Activated T-cell treated with anti-CD3 and anti-CD28 coated beads, Interleukin-2, amount 50 U/mL, for 48 hours (primary cell): Measurements from ENCODE around the gene WRAP73.
A peak's percentile ranks its signal among the peaks of the same experiment; 100 is the strongest.

Experiments
- DNase-seq, 2 experiments: peaks; one replicate each; pipeline ENCODE4 v3.0.0-alpha.2; 2020

Gene WRAP73, protein sequence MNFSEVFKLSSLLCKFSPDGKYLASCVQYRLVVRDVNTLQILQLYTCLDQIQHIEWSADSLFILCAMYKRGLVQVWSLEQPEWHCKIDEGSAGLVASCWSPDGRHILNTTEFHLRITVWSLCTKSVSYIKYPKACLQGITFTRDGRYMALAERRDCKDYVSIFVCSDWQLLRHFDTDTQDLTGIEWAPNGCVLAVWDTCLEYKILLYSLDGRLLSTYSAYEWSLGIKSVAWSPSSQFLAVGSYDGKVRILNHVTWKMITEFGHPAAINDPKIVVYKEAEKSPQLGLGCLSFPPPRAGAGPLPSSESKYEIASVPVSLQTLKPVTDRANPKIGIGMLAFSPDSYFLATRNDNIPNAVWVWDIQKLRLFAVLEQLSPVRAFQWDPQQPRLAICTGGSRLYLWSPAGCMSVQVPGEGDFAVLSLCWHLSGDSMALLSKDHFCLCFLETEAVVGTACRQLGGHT

DNA sequence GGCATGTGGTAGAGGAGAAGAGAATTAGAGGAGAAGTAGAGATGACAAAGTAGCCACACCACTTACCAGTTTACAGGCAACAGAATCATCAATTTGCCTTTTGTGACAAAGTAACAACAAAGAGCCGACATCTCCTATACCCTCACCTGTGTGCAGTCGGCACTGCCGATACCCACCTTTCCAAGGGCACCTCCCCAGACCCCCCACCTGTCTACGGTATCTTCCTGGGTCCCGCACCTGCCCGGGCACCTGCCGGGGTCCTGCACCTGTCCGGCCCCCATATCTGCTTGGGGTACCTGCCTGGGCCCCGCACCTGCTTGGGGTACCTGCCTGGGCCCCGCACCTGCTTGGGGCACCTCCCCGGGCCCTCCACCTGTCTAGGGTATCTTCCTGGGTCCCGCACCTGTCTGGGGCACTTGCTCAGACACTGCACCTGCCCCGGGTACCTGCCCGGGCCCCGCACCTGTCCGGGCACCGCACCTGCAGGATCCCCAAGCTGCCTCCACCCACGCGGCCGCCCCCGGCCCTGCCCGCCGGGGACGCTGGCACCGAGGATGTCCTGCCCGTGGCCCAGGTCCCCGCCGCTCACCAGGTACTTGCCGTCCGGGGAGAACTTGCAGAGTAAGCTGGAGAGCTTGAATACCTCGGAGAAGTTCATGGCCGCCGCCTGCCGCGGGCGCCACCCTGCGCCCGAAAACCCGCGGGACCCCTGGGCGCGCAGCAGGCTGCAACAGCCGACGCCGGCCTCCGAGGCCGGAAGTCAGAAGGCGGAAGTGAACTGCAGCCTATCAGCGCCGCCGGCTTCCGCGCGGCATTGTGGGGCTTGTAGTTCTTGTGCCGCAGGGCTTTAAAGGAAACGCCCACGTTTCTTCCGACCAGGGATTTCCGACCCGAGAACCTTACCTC, at the start of gene WRAP73:
Gene WRAP73, minus strand, starts transcription at position 762 of the 906 bp plus-strand sequence. Its CDS starts 104 bp downstream, at position 658.
- peak; percentile 87 to 92 for DNase-seq

DNA sequence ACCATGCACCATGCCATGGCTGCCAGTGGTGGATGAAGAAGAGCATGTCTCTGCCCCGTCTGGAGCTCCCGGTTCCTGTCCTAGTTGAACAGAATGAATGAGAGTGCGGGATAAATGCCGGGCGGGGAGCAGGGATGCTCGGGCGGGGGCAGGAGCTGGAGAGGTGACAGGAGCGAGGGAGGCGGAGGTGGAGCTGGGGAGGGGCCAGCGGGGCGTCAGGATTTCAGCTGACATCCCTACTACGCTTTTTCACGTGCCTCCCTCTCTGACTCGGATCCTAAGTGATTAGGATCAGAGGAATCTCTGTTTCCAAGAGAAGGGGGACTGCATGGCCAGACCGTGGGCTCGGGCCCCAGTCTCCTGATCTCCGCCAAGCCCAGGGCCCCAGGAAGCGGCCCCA, 49.7 kb upstream of the WRAP73 start:
- DNase-seq, result no peak

DNA sequence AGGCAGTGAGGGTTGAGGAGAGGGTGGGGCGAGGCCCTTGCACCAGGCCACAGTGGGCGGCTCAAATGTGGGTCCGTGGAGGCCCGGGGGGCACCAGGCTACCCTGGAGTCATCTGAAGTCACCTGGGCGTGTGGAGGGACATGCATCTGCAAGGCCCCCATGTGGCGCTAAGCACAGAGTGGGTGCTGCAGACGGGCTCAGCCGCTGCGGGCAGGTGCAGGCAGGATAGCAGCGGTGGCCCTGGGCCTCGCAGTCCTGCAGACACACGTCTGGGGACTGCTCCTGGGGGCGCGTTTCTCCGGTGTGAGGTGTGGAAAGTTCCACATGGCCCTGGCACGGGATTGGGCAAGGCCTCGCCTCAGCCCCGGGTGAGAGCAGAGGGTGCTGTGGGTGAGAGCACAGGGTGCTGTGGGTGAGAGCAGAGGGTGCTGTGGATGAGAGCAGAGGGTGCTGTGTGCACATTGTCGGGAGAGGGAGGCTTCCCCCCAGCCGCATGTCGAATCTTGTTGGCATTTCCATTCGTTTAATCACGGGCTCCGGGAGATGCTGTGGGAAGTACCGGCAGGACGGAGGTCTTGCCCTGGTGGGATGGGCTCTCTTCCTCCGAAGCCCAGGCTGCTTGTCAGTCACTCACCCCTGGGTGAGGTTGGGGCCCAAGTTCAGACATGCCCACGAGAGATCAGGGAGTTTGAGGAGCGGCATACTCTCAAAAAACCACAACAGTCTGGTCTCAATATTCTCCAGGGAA, 48.9 kb upstream of the WRAP73 start:
- no peak for DNase-seq

DNA sequence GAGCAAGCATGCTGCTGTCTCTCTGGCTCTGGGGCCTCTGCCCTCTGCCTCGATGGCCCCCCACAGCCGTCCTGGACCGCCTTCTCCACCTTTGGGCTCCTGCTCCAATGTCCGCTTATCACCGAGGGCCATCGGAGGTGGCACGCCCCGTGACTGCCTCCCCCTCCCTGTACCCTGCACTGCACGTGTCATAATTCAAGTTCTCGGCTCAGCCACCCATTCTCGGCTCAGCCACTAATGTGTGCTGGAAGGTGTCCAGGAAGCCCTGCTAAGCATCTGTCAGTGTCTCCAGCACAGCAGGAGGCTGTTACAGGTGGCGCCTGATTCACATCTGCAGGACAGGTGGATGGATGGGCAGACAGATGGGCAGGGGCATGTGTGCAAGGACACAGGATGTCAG, 47.9 kb upstream of the WRAP73 start:
- DNase-seq, result no peak

DNA sequence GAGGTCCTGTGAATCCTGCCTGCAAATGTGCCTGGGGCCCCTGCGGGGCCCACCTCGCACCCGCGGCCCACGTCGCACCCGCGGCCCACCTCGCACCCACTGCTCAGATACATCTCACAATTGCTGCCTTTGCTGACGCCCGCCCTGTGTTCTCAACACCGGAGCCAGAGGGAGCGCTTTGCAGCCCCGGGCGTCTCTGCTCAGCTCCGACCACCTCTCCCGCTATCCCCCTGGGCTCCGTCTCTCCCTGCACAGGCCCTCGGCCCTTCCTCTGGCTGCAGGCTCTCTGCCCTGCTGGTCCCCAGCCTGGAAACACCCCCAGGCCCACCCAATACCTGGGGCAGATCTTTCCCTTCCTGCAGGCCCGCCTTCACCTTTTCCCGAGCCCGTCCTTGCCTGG, 47.2 kb upstream of the WRAP73 start:
- DNase-seq, result no peak

DNA sequence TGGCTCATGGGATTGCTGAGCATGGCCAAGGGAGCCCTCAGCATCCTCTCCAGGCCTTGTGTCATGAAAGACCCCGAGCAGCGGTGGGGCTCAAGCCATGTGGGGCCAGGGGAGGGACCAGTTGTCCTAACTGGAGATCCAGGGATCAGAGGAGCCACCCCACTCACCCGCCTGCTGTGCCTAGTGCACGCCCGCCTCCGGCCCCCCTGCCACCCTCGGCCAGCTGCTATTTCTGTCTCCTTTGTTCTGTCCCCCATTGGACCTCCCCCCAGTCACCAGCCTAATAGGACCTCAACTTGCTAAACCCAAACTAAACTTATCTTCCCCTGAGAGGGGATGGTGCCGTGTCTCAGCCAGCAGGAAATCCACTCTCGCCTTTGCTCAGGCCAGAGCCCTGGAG, 46.8 kb upstream of the WRAP73 start:
- no peak for DNase-seq

DNA sequence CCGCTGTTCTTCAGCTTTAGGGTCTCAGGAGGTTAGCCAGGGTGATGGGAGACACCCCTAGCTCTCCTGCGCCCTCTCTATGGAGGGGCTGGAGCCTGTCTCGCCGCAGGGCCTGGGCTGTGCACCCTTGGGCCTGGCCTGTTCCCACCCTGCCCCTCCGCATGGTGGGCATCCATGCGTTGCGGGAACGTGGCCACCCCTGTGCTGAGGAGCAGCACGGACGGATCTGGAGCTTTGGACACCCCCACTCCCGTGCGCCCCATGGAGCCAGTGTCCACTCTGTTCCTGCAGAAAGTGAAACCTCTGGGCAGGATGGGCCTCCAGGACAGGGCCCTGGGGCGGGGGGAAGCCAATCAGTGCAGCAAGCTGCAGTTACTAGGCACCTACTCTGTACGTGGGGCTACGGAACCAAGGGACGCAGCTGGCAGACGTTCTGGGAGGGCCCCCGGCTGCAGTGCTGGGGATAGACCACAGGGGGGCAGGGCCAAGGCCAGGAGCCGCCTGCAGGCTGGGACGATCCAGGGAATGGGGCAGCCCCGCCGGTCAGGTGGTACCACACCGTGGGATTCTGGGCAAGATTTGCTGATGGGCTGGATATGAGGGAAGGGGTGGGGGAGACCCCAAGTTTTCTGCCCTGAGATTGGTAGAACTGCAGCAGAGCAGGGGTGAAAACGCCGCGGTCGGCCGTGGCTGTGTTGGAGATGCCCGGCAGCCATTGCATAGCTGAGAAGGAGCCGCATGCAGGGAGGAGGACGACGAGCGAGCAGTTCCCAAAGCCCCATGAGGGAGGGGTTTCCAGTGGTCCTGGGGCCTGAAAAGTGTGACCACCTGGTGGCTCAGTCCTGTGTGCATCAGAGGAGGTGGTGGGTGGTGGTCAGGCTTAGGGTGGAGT, 45.7 kb upstream of the WRAP73 start:
- DNase-seq, result peak; percentile 39 to 53

DNA sequence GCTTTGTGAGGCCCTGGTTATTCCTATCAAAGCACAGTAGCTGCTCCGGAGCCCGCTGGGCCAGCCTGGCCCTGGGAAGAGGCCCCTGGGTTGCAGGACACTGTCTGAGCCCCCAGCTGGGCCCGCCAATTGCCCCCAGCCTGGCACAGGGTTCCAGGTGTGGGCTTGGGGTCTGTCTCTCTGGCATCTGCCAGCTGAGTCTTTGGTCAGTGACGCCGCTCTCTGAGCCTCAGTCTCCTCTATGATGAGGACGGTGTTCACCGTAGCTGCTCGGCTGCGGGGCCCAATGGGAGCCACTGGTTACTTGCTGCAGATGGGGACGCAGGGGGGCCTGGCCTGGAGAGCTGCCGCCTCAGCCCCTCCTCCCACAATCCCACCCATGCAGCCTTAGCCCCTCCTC, 43.4 kb upstream of the WRAP73 start:
- DNase-seq, result no peak

DNA sequence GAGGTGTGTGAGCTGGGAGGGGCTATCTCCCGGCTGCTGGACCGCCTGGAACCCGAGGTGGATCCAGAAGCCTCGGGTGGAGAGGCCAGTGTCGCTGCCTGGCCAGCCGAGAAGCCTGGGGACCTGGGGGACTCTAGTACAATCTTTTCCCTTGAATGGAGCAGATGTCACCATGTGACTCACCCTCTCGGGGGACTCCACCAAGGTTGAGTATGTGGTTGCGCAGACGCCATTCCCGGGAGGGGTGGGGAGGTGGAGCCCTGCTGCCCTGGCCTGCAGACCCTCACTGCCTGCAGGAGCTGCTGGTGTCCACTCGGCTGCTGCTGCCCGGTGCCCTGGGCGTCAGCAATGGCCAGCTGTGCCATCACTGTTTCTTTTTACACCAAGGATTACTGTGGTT, 42.7 kb upstream of the WRAP73 start:
- no peak for DNase-seq

DNA sequence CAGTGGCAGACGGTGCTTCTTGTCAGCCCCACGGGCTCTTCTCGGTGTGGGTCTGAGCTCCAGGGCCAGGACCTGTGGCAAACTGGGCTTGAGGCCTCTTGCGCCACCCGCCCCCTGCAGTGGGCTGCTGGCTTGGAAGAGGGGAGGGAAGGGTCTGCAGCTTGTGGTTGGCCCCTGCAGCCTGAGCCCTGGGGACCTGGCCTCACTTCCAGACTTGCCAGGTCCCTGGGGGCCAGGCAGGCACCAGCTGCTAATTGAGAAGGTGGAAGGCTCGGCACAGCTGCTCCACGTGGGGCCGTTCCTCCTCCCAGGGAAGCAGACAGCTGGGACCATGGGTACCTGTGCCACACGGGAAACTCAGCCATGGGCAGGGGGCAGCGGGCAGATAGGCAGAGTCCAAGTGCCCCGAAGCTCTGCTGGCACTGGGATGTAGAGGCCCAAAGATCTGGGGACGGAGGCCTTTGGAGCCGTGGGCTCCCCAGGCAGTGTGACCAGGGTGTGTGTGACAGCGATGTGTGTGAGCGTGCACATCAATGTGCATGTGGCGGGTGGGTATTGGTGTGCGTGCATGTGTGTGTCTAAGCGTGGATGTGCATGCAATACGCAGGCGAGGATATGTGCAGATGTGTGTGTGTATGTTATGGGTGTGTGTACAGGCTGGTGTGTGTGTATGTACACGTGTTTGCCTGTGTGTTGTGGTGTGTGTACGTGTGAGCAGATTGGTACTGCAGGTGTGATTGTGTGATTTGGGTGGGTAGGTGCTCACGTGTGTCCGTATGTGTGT, 41.7 kb upstream of the WRAP73 start:
- no peak for DNase-seq

DNA sequence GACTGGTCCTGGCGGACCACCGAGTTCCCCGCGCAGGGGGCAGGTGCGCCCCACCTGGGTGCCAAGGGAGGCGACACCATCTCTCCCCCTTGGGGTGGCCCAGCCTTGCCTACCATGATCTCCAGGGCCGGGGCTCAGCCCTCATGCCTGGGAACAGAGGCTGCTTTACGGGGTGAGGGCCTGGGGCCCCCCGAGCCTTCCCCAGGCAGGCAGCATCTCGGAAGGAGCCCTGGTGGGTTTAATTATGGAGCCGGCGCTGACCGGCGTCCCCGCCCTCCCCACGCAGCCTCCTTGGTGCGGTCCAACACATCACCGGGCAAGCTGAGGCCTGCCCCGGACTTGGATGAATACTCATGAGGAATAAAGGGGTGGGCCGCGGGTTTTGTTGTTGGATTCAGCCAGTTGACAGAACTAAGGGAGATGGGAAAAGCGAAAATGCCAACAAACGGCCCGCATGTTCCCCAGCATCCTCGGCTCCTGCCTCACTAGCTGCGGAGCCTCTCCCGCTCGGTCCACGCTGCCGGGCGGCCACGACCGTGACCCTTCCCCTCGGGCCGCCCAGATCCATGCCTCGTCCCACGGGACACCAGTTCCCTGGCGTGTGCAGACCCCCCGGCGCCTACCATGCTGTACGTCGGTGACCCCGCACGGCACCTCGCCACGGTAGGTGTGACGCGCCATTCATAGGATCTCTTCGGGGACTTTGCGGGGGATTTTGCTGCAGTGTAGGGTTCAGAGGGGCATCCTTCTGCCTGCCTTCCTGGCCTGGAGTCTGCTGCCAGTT, 40.6 kb upstream of the WRAP73 start:
- DNase-seq, result no peak

DNA sequence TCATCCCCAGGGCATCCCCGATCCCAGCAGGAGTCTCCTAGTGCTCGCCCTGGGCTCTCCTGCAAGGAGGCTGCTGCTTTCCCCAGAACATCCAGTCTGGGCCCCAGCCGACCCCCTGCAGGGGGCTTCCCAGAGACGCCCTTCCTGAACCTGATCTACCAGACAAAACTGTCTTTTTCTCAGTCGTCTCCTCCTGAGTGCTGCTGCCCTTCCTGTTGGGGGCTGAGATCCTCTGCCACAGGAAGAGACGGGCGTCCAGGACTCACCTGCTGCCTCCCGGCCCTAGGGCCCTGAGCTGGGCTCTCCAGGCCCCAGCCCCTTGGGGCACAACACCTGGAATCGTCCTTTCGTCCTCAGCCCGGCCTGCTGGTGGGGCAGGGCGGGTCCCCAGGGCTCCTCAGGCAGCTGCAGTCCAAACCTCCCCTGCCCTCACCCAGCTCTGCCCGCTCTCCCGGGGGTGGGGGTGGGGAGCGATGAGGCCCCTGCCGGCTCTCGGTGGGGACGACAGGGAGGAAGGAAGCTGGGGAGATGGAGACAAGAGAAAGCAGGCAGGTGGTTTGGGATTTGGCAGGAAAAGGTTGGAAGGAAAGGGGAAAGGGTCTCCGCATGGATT, 39.3 kb upstream of the WRAP73 start:
- DNase-seq, result no peak

DNA sequence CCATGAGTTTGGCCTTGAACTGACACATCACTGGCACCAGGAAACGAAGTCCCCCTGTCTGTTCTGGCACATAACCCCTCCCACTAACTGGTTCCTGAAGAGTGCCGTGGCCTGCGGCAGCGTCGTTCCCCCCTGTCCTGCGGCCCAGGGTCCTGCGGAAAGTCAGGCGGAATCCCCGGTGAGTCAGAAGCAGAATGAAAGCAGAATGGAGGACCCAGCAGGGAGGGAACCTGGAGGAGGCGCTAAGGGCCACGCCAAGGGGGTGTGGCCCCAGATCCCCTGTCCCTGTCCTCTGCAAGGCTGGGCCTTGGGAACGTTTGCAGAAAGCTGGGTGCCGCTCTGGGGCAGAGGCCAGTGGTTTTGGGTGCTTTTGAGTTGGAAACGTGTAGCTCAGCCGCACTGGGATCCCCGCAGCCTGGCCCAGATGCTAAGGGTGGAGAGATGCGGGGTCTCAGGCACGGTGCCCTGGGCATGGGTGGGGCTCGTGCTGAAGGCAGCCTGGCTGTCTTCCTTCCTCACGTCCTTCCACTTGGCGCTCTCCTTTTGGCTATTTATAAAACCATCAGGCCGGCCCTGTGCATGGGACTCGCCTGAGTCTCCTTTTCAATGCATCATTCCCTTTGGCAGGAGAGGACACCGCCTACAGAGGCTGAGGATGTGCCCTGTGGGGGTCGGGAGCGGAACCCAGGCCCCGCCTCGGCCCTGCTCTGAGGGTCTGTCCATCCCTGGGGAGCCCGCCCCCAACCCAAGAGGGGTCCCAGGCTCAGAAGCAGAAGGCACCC, 38.6 kb upstream of the WRAP73 start:
- no peak for DNase-seq

DNA sequence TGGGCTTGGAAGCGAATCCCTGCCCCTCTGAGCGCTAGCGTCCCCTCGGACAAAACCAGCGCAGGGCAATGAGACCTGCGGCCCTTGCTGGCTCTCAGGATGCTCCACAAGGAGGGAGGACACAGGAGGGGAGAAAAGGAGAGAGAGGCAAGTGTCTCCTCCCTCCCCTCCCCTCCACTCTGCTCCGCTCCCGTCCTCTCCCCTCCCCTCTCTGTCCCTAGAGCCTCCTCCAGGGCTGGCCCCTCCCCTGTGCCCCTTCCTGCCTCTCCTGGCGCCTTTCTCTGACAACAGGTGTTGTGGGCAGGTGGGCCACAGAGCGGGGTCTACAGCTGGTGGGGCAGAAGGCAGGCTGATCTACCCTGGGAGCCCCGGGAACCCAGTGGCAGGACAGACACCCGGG, 37.6 kb upstream of the WRAP73 start:
- no peak for DNase-seq

DNA sequence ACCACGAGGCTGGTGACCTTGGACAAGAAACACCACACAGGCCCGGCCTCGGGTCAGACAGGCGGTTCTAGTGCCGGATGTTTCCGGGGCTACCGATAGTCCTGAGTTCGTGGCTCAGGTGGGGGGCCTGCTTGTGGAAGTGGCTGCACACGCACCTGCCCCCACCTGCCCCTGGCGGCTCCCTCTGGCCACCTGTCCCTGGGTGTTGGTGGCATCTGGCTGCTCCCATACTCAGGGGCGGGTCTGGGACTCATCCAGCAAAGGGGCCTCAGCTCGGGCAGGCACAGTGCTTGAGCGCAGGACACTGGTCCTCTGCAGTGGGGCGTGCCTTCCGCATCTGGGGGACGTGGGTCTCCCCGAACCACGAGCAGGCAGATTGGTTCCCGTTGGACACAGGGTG, 36.0 kb upstream of the WRAP73 start:
- no peak for DNase-seq

DNA sequence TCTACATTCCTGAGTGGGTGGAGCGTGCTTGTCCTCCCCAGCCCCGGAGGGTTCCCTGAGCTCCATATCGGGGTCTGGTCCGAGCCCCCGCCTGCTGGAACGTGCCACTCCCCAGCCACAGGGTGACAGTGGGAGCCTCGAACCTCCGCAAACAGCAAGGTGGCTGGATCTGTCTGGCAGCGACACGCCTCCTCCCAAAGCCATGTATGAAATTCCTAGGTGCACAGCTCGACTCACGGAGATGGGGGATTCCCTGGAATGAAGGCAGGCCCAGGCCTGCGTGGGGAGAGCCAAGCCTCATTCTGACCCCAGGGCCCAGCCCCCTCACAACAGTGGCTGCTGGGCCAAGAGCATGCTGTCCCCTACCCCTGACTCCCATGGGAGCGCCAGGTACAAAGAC, 35.3 kb upstream of the WRAP73 start:
- DNase-seq, result no peak

DNA sequence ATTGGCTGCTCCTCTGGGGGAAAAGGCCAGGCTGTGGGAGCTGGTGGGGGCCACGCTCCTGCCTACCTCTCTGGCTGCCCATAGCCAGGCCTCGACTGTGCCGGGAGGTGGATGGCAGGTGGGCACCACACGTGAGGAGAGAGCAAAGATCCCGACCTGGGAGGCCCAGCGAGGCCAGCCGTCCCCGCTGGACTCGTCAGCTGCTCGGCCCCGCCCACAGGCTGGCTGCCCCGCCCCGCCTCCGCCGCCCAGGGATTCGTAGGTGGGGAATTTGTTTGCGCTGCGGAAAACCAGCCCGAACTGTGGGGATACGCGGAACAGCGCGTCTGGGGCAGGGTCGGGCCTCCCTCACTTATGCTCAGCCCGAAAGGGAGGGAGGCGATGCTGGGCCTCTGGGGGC, 34.1 kb upstream of the WRAP73 start:
- DNase-seq, result no peak

DNA sequence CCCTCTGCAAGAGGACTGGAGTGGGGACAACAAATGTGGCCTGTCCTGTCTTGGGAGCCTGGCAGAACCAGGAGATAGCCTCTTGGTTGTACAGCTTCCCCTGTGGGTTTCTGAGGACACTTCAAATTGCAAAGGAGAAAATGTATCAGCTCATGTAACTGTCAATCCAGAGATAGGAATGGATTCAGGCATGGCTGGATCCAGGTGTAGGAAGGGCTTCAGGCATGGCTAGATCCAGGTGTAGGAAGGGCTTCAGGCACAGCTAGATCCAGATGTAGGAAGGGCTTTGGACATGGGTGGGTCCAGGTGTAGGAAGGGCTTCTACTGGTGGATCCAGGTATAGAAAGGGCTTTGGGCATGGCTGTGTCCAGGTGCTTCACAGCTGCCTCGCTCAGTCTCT, 33.3 kb upstream of the WRAP73 start:
- DNase-seq, result no peak
